ENCODE measurements around the gene LRRC46. TPM values are rescaled to one million over a fixed set of nuclear protein-coding genes. Genes with fewer than 3 reads are reported as not detected.
A peak's percentile ranks its signal among the peaks of the same experiment; 100 is the strongest.

Gene LRRC46
- total RNA-seq, 2 experiments from 2014 or later: 0.46 to 0.82 TPM

DNA sequence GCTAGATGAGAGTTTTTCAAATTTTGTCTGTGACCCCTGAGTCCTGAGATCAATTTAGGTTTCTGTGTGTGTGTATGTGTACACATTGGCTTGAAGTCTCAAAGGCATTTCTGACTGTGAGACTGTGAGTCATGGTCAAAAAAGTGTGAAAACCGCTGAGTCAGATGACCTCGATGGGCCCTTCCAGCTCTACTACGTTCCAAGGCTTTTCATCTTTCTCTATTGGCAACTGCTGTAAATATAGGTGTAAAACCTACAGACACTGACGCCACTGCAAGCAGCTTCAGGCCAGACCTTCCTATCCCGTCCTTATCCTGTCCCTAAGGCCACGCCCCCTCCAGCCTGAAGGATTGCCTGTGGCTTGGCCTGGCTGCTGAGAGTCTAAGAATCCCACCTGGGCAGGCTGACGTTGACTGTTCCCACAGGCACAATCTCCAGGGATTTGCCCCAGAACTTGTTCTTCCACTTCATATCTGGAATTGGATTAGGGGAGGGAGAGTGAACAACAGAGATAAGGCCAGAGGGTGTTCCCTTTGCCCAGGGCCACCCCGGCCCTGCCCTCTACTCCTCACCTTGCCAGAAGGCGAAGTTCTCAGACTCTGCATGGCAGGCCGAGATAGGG is 21.2 kb upstream of the LRRC46 start:
- Mint-ChIP-seq H3K9me3 (ENCODE audit: low read depth) (no peaks in the 10 kb centered on the region), H3K36me3 (ENCODE audit: low read depth) (peaks cover 7% of the 10 kb centered on the region), H3K27ac (peak overlapping the region; percentile 64), H3K4me3 (no peak overlapping the region), H3K27me3 (no peaks in the 10 kb centered on the region), H3K4me1 (peaks cover 8% of the 10 kb centered on the region)
- intact Hi-C loops (cut with DNase I, micrococcal nuclease): no loop called here
- ChIA-PET CTCF (interaction anchor here (0.8 to 1.2 kb wide), 3 partner anchors 9 to 111 kb away, joined by 3 to 5 read pairs (median 3); no protein-coding TSS in a partner anchor), POLR2A (interaction anchor here (0.8 kb wide), 1 partner anchor 85 kb away, joined by 3 read pairs; the partner anchor contains the start of gene SP2)
- ATAC-seq: peak; percentile 96
- DNase-seq: peak; percentile 63

DNA sequence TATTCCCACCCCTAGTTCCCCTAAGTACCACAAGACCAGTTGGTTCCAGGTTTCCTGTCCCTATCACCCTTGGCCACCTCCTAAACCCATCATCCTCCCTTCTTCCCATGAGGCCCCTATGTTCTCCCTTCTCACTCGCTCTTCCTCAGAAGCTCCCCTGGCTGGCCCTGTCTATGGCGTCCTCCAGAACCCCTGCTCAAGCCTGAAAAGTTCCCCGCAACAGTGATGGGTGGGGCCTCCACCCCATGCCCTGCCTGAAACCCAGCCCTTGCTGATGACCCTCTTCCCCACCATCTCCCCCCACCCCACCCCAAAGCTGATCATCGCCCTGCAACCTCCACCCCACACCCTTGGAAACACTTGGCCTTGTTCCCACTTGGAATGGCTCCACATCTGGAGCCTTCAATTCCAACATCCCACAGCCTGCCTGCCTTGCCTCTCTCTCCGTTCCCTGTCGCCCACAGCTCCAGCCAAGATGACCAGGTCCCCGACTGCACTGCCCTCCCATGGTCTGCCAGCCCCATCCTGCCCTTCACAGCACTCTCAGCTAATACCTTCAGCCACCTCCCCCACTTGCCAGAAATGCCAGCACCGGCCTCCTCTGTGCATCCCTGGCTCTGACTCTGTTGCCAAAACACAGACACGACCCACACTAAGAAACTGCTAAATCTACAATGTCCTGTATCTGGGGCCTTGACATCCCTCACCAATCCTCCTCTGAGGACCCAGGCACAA is 20.4 kb upstream of the LRRC46 start:
- intact Hi-C loops (cut with DNase I, micrococcal nuclease): no loop called here
- peak; percentile 3 for DNase-seq
- H3K36me3 Mint-ChIP-seq (ENCODE audit: low read depth): peaks cover 9% of the 10 kb centered on the region
- H3K4me3 Mint-ChIP-seq: no peak overlapping the region
- ChIA-PET CTCF (no interaction called here), POLR2A (no interaction called here)
- no peaks in the 10 kb centered on the region for H3K9me3 Mint-ChIP-seq (ENCODE audit: low read depth)
- no peak for ATAC-seq
- no peaks in the 10 kb centered on the region for H3K27me3 Mint-ChIP-seq
- peak overlapping the region; percentile 15 for H3K27ac Mint-ChIP-seq
- peaks cover 8% of the 10 kb centered on the region for H3K4me1 Mint-ChIP-seq

DNA sequence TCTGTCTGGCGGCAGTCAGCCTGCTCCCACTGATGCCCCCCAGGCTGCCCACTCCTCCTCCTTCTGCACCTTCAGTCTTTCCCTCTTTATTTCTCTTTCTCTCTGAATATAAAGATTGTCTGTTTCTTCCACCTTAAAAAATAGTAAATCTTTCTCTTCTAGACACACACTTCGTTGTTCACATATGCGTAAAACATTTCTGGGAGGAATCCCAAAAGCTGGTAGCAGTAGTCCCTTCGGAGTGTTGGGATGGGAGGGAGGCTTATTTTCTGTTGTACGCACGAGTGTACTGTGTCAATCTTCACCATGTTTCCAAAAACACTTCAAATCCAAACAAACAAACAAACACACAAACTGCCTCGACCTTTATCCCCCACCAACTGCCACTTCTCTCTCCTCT is 19.8 kb upstream of the LRRC46 start:
- intact Hi-C loops (cut with DNase I, micrococcal nuclease): no loop called here
- POLR2A ChIA-PET: no interaction called here
- H3K4me3 Mint-ChIP-seq: no peak overlapping the region
- peak overlapping the region; percentile 15 for H3K27ac Mint-ChIP-seq
- H3K27me3 Mint-ChIP-seq: no peaks in the 10 kb centered on the region
- CTCF ChIA-PET: no interaction called here
- peaks cover 9% of the 10 kb centered on the region for H3K36me3 Mint-ChIP-seq (ENCODE audit: low read depth)
- H3K9me3 Mint-ChIP-seq (ENCODE audit: low read depth): no peaks in the 10 kb centered on the region
- no peak for ATAC-seq
- DNase-seq: no peak
- H3K4me1 Mint-ChIP-seq: peaks cover 8% of the 10 kb centered on the region

DNA sequence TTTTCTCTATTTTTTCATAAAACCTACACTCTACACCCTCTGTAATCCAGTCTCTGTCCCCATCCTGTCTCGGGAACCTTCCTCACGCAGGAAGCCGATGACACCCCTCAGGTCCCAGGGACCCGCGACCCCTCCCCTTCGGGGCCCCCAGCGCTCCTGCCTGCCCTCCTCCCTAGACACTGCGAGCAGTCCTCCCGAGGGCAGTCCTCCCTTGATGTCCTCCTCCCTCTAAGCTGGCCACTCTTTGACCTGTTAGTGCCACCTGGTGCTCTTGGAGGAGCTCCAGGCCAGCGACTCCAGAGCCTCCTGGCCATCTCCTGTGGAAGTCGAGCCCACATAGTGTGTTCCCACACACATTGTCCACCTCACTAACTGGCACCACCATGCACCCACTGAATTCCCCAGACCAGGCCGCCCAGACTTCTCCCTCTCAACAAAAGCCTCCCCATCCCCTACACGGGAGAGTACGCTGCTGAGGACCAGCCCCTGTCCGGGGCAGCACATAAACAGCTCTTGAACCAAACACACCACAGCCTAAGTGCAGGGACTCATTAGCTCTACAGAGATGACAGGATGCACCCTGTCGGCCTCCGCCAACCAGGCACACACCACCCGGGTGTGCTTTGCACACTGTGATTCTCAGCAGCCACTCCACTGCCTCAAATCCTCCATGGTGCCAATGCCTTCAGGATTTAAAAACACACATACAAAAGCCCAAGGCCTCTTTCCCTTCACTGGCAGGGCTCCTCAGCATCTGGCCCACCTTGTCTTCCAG is 19.1 kb upstream of the LRRC46 start:
- Mint-ChIP-seq H3K4me3 (no peak overlapping the region), H3K9me3 (ENCODE audit: low read depth) (no peaks in the 10 kb centered on the region), H3K27me3 (no peaks in the 10 kb centered on the region), H3K36me3 (ENCODE audit: low read depth) (peaks cover 9% of the 10 kb centered on the region), H3K4me1 (peaks cover 8% of the 10 kb centered on the region), H3K27ac (peak overlapping the region; percentile 9)
- ChIA-PET CTCF (no interaction called here), POLR2A (no interaction called here)
- intact Hi-C loops (cut with DNase I, micrococcal nuclease): no loop called here
- ATAC-seq: no peak
- DNase-seq: no peak

DNA sequence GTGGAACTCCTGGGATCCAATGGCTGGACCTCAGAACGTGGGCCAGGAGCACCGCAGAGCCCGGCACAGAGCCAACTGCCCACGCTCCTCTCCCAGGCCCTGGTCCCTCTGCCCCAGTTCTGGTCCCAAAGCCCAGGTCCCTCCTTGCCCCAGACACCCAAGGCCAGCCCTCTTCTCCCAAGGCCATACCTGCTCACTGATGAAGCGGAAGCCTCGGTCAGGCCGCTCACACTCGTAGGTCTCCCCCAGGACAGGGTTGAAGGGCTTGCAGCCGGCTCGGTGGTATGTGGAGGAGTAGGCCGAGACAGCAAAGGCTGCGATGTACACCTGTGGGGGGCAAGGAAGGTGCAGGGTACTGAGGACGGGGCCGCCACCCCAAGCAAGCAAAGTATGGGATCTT is 18.4 kb upstream of the LRRC46 start:
- no peaks in the 10 kb centered on the region for H3K27me3 Mint-ChIP-seq
- H3K4me1 Mint-ChIP-seq: peaks cover 8% of the 10 kb centered on the region
- intact Hi-C loops (cut with DNase I, micrococcal nuclease): no loop called here
- H3K4me3 Mint-ChIP-seq: no peak overlapping the region
- H3K36me3 Mint-ChIP-seq (ENCODE audit: low read depth): peaks cover 14% of the 10 kb centered on the region
- no peak for DNase-seq
- no peak for ATAC-seq
- no peaks in the 10 kb centered on the region for H3K9me3 Mint-ChIP-seq (ENCODE audit: low read depth)
- peak overlapping the region; percentile 9 for H3K27ac Mint-ChIP-seq
- POLR2A ChIA-PET: no interaction called here
- CTCF ChIA-PET: interaction anchor here (0.6 kb wide), 1 partner anchor 1377 kb away, joined by 3 read pairs; no protein-coding TSS in a partner anchor

DNA sequence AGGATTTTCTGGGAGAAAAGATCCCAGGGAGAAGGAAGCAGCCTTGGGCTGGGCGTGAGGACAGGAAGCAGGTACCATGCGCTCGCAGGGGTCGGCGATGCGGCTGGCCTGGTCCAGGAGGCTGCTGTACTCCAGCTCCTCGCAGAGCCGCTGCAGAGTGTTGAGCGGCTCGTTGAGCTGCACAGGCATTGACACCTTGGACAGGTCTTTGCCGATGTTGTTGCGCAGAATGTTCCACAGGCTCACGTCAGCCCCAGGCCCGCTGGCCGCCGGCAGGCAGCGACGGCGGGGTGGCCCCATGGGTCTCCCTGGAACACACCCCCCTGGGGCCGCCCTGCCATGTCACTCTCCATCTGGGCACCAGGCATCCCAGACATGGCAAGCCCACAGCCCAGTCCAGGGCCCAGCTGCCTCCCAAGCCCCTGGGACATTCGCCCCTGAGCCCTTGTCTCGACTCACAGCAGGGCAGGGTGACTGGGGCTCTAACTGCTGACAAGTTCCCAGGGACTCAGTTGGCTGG is 17.9 kb upstream of the LRRC46 start:
- Mint-ChIP-seq H3K4me3 (no peak overlapping the region), H3K27me3 (no peaks in the 10 kb centered on the region), H3K4me1 (peaks cover 8% of the 10 kb centered on the region), H3K36me3 (ENCODE audit: low read depth) (peaks cover 10% of the 10 kb centered on the region), H3K9me3 (ENCODE audit: low read depth) (no peaks in the 10 kb centered on the region), H3K27ac (no peak overlapping the region)
- CTCF ChIA-PET: interaction anchor here (0.6 kb wide), 2 partner anchors 24 to 1376 kb away, joined by 3 read pairs; no protein-coding TSS in a partner anchor
- intact Hi-C loops (cut with DNase I, micrococcal nuclease): no loop called here
- ATAC-seq (no peak), DNase-seq (peak; percentile 2)
- POLR2A ChIA-PET: no interaction called here

DNA sequence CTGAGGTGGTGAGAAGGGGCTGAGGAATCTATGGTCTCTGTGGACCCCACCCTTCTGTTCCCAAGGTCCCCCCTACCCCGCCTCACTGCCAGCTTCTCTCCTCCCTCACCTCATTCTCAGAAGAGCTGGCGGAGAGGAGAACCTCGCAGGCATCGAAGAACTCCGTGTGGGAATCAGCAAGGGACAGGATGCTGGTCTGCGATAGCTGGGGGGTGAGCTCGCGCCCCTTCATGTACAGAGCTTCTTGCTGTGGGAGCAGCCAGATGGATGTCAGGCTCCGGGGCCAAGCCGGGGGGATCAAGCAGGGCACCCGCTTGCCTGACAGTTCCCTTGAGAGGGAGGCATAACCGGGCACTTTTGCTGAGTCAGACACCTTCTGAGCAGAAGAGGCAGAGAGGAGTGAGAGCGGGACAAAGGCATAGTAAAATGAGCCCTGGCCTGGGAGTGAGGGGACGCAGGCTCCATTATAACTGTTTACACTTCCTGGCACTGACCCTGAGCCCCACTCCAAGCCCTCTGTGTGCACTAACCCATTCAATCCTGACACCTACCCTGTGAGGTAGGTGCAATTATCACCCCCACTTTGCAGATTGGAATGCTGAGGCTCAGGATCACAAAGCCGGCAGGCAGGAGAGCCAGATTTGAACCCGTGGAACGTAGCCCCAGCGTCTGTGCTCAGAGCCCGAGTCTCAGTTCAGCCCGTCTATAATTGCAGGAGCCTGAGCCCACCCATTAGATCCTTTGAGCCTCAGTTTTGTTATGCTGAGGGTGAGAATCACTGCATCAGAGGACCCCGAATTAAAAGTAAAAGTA is 16.2 kb upstream of the LRRC46 start:
- peaks cover 7% of the 10 kb centered on the region for H3K36me3 Mint-ChIP-seq (ENCODE audit: low read depth)
- H3K27ac Mint-ChIP-seq: no peak overlapping the region
- intact Hi-C loops (cut with DNase I, micrococcal nuclease): no loop called here
- peaks cover 4% of the 10 kb centered on the region for H3K4me1 Mint-ChIP-seq
- POLR2A ChIA-PET: no interaction called here
- no peak for ATAC-seq
- no peak overlapping the region for H3K4me3 Mint-ChIP-seq
- no peak for DNase-seq
- H3K9me3 Mint-ChIP-seq (ENCODE audit: low read depth): no peaks in the 10 kb centered on the region
- CTCF ChIA-PET: interaction anchor here (0.6 to 1.1 kb wide), 2 partner anchors 26 to 48 kb away, joined by 3 to 4 read pairs; no protein-coding TSS in a partner anchor
- H3K27me3 Mint-ChIP-seq: no peaks in the 10 kb centered on the region

DNA sequence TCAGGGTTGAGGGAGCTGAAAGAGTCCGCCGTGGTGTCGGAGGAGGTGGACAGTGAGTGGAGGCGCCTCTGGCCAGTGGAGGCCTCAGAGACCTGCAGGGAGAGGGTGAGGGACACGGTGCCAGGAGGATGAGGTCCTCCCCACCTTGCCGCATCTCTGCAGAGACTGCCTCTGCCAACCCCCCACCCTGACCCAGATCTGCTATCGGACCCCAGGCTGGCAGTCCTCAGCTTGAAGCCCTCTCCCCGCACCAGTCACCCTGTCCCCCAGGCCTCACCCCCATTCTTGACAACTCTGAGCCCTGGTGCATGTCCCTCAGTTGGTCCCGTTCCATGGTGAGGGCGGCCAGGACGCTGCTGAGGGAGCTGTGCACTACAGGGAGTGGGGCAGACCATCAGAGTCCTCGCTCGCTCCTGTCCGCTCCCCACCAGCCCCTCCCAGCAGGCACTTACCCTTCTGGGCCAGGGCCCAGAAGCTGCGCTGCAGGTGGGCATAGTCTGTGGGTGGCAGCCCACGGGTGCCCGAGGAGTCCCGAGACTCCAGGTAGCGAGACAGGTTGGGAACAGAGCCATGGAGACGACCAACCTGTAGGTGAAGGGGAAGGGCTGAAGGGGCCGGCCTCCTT is 15.2 kb upstream of the LRRC46 start:
- peaks cover 10% of the 10 kb centered on the region for H3K4me1 Mint-ChIP-seq
- ATAC-seq (no peak), DNase-seq (no peak)
- H3K36me3 Mint-ChIP-seq (ENCODE audit: low read depth): peaks cover 7% of the 10 kb centered on the region
- H3K4me3 Mint-ChIP-seq: no peak overlapping the region
- H3K27ac Mint-ChIP-seq: no peak overlapping the region
- CTCF ChIA-PET: interaction anchor here (1.2 kb wide), 1 partner anchor 74 kb away, joined by 4 read pairs; no protein-coding TSS in a partner anchor
- no peaks in the 10 kb centered on the region for H3K27me3 Mint-ChIP-seq
- H3K9me3 Mint-ChIP-seq (ENCODE audit: low read depth): no peaks in the 10 kb centered on the region
- POLR2A ChIA-PET: no interaction called here
- intact Hi-C loops (cut with DNase I, micrococcal nuclease): no loop called here

DNA sequence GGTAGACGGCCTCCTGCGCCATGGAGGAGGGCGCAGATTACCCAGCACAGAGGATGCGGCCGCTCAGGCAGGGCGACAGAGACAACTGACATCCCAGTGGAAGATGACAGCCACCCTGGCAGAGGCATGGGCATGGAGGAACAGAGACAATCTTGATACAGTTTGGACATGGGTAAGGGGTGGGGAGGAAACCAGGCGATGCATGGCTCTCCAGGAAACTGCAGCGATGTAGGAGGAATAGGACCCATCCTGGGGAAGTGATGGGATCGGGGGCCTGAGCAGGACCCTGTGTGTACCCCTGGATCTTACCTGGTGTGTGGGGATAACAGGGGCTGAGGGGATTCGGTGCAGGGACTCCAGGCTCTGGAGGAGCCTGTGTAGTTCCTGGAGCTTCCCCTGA is 14.5 kb upstream of the LRRC46 start:
- POLR2A ChIA-PET: interaction anchor here (0.6 to 0.7 kb wide), 2 partner anchors 18 to 103 kb away, joined by 3 to 4 read pairs; no protein-coding TSS in a partner anchor
- H3K4me3 Mint-ChIP-seq: no peak overlapping the region
- ATAC-seq (no peak), DNase-seq (no peak)
- H3K36me3 Mint-ChIP-seq (ENCODE audit: low read depth): peaks cover 7% of the 10 kb centered on the region
- no peaks in the 10 kb centered on the region for H3K9me3 Mint-ChIP-seq (ENCODE audit: low read depth)
- intact Hi-C loops (cut with DNase I, micrococcal nuclease): no loop called here
- H3K4me1 Mint-ChIP-seq: peaks cover 13% of the 10 kb centered on the region
- no peaks in the 10 kb centered on the region for H3K27me3 Mint-ChIP-seq
- CTCF ChIA-PET: interaction anchor here (1.2 kb wide), 1 partner anchor 73 kb away, joined by 4 read pairs; no protein-coding TSS in a partner anchor
- no peak overlapping the region for H3K27ac Mint-ChIP-seq

DNA sequence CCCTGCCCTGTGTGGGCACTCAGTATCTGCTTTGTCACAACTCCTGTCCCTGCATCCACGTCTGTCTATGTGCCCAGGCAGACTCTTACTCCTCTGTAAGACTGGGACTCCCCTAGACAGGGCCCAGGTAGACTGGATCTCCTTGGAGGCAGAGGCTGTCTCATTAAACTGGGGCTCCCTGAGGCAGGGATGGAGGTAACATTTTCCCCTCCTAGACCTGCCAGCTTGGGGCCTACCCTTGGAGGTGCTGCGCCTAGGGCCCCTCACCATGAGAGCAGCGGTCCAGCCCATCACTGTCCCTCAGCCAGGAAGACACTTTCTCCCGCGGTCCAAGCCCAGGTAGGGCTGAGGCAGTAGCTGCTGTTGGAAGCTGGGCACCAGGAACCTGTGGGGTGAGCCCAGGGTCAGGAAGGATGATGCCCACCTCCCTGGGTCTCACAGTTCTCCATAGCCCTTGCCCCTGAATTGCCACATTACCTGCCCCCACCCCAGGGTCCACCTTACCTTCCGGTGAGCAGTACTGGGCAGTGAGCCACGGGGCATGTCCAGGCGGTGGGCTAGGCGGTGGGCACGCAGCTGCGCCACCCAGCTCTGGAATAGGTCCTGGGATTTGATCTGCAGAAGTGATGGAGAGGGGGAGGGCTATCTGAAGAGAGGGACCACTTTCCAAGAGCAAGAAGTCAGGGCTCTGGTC is 13.3 kb upstream of the LRRC46 start:
- Mint-ChIP-seq H3K9me3 (ENCODE audit: low read depth) (no peaks in the 10 kb centered on the region), H3K4me3 (no peak overlapping the region), H3K27ac (no peak overlapping the region), H3K36me3 (ENCODE audit: low read depth) (peaks cover 9% of the 10 kb centered on the region), H3K27me3 (no peaks in the 10 kb centered on the region), H3K4me1 (peaks cover 21% of the 10 kb centered on the region)
- DNase-seq (no peak), ATAC-seq (no peak)
- POLR2A ChIA-PET: no interaction called here
- CTCF ChIA-PET: no interaction called here
- intact Hi-C loops (cut with DNase I, micrococcal nuclease): no loop called here
